Neutrophil (primary cell): ENCODE data around the gene MVB12A.
A peak's percentile ranks its signal among the peaks of the same experiment; 100 is the strongest.

Experiments
- H3K27ac ChIP-seq: fragments of 200-600 bp; sonication (generic); 2 replicates; pipeline ENCODE4 v1.5.1; 2016; ENCODE audit warnings: mild to moderate bottlenecking, moderate library complexity
- H3K27me3 ChIP-seq: fragments of 200-600 bp; sonication (generic); 2 replicates; pipeline ENCODE4 v1.6.0; 2016; ENCODE audit warnings: mild to moderate bottlenecking
- H3K36me3 ChIP-seq: fragments of 200-600 bp; sonication (generic); 2 replicates; pipeline ENCODE4 v1.5.1; 2017
- H3K4me1 ChIP-seq, 2 experiments: fragments of 200-600 bp in 1 of 2; sonication (generic) in 1 of 2; 1 replicate in 1 of 2; 2 replicates in 1 of 2; pipeline versions ENCODE4 v1.5.1 to v1.6.1; 2013 to 2016; ENCODE audit warnings: low read depth in 1 of 2, low read length in 1 of 2, mild to moderate bottlenecking in 1 of 2, moderate library complexity in 1 of 2; ENCODE audit not compliant: control insufficient read depth in 1 of 2, insufficient read depth in 1 of 2
- H3K4me3 ChIP-seq, 2 experiments: fragments of 200-600 bp in 1 of 2; sonication (generic) in 1 of 2; 1 replicate in 1 of 2; 2 replicates in 1 of 2; pipeline ENCODE4 v1.5.1; 2013 to 2016; ENCODE audit warnings: low read depth in 1 of 2, low read length in 1 of 2, mild to moderate bottlenecking in 1 of 2, moderate library complexity in 1 of 2
- H3K9me3 ChIP-seq: fragments of 200-600 bp; sonication (generic); 2 replicates; pipeline ENCODE4 v1.5.1; 2016
- TF ChIP-seq, protein P1 (sequence below): fragments of 200-600 bp; sonication (generic); IDR thresholded peaks from 2 replicates; pipeline ENCODE4 v1.5.1; 2016; ENCODE audit warnings: antibody characterized with exemption

MVB12A gene

DNA sequence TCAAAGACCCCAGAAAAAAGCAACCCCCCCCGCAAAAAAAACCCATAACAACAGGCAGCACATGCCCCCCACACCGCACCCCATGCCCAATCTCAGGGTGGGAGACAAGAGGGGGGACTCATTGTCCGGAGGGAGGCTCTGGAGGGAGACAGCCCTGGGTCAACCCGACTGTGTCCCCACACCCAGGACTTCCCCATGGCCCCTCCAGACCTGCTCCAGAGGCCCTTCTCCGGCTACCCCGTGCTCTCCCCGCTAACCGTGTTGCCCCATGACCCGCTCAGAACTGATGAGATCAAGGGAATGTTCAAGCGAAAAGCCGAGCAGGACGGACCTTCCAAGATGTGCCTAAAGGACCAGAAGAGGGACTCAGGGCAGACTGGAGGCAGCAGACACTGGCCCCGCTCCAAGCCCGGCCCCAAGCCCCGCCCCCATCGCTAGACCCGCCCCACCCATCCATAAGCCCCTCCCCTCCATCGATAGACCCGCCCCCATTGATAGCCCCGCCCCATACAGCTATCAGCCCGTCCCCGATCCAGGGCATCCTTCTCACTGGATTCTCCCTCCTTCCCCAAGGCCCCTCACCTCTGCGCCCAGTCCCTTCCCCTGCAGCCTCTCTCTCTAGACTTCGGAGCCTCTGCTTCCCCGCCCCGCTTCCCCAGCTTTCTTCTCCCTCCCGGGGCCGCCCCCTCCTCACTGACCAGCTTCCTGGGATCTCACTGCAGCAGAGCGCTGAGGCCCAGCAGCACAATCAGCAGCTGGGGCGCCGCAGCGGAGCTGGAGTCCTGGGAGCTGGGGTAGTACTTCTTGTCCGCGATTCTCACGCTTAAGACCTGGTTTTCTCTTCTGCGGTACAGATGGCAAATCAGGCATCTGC lies 16.6 kb upstream of the MVB12A start:
- Histone ChIP-seq H3K27me3 (no peaks in the 10 kb centered on the region), H3K4me3 (peak overlapping the region in 1 of 2 experiments; percentile 70), H3K27ac (peak overlapping the region; percentile 20), H3K36me3 (peaks cover 8% of the 10 kb centered on the region), H3K9me3 (no peaks in the 10 kb centered on the region), H3K4me1 (peaks cover 32 to 48% of the 10 kb centered on the region in 2 experiments)
- TF ChIP-seq, protein P1, sequence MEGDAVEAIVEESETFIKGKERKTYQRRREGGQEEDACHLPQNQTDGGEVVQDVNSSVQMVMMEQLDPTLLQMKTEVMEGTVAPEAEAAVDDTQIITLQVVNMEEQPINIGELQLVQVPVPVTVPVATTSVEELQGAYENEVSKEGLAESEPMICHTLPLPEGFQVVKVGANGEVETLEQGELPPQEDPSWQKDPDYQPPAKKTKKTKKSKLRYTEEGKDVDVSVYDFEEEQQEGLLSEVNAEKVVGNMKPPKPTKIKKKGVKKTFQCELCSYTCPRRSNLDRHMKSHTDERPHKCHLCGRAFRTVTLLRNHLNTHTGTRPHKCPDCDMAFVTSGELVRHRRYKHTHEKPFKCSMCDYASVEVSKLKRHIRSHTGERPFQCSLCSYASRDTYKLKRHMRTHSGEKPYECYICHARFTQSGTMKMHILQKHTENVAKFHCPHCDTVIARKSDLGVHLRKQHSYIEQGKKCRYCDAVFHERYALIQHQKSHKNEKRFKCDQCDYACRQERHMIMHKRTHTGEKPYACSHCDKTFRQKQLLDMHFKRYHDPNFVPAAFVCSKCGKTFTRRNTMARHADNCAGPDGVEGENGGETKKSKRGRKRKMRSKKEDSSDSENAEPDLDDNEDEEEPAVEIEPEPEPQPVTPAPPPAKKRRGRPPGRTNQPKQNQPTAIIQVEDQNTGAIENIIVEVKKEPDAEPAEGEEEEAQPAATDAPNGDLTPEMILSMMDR = no peak

DNA sequence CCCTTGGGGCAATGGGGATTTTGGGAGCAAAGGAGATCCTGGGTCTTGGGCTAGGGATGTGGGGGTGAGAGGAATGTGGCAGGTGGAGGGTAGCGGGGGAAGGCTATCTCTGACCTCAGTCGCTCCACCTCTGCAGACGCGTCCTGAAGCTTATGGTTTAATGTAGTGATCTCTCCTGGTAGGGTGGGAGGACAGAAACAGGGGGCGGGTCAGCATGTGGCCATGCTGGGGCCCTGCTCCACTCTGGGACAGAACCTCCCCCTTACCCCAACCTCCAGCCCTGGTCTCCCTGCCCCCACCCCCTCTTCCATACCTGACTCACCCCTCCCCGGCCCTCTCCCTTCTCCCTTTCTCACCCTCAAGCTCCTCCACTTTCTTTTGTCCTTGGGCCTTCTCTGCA lies 15.8 kb upstream of the MVB12A start:
- Histone ChIP-seq H3K9me3 (no peaks in the 10 kb centered on the region), H3K4me3 (peak overlapping the region in 1 of 2 experiments; percentile 70), H3K27ac (peak overlapping the region; percentile 92), H3K36me3 (peaks cover 8% of the 10 kb centered on the region), H3K27me3 (no peaks in the 10 kb centered on the region), H3K4me1 (peaks cover 32 to 50% of the 10 kb centered on the region in 2 experiments)
- TF ChIP-seq, protein P1 = no peak

DNA sequence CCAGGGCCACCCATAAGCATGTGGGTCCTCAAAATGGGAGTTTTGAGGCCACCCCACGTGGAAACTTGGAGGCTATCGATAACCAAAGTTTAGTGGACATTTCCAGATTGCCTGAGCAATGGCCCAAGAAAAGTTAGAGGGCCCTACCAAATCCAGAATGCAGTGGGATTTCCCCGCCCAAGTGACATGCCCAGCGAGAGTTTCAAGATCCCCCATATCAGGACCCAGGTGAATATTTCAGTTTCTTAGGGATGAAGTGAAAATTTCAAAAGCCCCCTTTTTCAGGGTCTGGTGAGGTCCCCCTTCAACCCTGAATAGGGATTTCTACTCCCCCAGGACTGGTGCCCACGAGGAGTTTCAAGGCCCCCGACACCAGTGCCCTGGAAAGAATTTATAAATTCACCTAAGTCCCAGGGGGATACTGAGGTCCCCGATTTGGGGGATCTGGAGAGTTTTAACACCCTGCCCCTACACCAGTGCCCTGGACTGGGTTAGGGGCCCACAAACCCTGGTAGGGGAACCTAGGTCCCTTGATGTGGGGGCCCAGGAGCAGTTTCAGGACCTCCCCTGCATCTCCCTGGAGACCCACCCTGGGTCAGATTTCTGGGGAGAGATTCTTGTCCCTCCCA lies 15.1 kb upstream of the MVB12A start:
- TF ChIP-seq, protein P1 = no peak
- no peaks in the 10 kb centered on the region for H3K9me3 ChIP-seq
- H3K36me3 ChIP-seq = peaks cover 8% of the 10 kb centered on the region
- H3K4me1 ChIP-seq = peaks cover 32 to 50% of the 10 kb centered on the region in 2 experiments
- H3K27me3 ChIP-seq = no peaks in the 10 kb centered on the region
- peak overlapping the region; percentile 60 to 70 for H3K4me3 ChIP-seq
- H3K27ac ChIP-seq = peak overlapping the region; percentile 92

DNA sequence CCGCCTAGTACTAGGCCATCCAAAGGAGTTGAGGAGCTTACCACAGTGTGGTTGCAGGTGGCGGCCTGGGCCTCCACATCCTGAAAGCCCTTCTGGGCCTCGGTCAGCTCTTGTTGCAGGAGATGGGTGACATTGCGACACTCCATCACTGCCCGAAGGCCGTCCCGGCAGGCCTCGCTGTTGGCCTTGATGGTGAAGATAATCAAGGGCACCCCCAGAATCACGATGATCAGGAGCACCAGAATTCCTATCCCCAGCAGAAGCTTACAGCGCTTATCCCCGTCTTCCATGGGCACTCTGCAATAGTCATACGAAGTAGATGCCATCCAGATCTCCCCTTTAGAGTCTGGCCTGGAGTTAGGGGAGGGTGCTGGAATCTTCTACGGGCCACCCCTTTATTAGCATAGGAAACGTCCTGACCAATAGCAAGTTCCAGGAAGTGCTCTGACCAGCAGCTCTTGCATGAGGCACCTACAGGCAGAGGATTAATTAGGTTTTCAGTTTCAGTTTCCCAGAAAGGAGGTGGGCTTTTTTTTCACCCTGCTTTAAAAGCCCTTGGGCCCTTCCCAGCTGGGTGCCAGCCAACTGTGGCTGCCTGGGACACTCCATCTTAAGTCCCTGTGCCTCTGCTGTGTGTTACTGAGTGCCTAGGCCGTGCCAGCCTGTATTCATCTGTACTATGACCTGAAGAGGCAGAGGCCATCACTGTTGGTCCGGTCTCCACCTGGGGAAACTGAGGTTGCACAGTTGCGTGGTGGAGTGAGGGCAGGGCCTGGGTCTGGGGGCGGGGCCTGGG lies 14.4 kb upstream of the MVB12A start, which contains the start of gene BST2:
Gene BST2, minus strand, starts transcription at position 381 of the 796 bp plus-strand sequence. Its CDS starts 55 bp downstream, at position 326.
- Histone ChIP-seq H3K36me3 (peaks cover 3% of the 10 kb centered on the region), H3K4me3 (peak within 1 kb of the TSS; percentile 60 to 70), H3K27ac (peak within 1 kb of the TSS; percentile 92), H3K9me3 (no peaks in the 10 kb centered on the region), H3K27me3 (no peaks in the 10 kb centered on the region), H3K4me1 (peaks cover 32 to 50% of the 10 kb centered on the region in 2 experiments)
- TF ChIP-seq, protein P1 = no peak
